ENCODE results near the gene MAL.

Gene MAL

DNA sequence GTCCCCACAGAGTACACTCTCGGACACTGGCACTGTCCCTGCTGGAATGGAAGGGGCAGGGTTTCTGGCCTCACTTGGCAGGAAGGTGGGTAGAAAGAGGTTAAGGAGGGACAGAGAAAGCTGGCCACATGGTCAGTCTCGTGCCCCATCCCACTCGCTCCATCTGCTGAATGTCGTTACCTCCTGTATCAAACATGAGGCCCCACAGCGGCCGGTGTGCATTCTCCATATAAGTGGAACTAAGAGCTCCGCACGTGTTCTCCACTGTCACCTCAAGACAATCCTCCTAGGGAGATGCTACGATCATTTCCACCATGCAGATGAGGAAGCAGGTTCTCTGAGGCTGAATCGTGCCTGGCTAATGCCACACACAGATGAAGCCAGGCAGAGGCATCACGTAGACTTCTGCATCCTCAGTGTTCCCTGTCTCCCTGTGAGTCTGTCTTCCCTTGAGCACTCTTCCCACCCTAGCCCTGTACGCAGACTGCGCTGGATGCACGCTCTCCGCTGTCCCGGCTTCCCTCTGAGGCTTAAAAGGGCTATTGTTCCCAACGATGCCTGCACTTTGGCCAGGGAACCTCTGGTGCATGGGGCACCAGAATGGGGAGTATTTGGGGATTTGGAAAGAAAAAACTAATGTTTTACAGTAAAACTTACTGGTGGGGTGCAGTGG lies 35.1 kb downstream of the MAL start:
- in situ Hi-C loops (cut with MboI; ENCODE audit: low sequenced_read_pairs) = no loop called here

GRCh38 chr2:95061119-95061512 lies 35.6 kb downstream of the MAL start:
- in situ Hi-C loops (cut with MboI; ENCODE audit: low sequenced_read_pairs) = no loop called here

GRCh38 chr2:95061601-95062183 lies 36.2 kb downstream of the MAL start:
- in situ Hi-C loops (cut with MboI; ENCODE audit: low sequenced_read_pairs) = no loop called here

DNA sequence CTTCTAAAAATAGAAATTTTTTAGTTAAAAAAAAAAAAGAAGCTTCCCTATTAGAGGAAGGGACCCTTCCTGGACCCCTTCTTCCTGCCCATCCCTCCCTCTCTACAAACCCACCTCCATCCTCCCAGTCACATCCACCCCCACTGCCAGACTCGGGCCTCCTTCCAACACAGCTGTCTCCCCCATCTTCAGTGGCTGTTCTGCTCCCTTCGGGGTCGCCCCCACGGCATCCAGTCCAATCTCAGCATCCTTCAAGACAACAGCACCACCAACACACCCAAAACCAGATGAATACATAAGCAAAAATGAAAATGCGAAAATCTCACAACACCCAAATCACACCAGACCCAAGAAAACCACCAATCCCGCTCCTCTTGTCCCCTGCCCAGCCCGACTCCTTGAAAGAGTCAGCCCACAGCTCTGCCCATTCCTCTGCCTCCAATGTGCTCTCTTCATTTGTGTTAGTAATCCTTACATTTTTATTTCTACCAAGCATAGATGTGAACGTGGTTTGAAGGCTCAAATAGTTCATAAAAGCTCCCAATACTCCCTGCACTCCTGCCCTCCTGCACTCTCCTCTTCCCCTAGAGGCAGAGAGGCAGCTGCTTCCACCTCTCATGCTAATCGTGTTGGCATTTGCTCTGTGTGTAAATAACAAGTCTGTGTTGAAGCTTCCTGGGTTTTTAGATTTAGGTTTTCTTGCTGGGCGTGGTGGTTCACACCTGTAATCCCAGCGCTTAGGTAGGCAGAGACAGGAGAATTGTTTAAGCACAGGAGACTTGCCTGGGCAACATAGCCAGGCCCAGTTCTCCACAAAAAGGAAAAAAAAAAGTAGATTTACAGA lies 37.0 kb downstream of the MAL start:
- in situ Hi-C loops (cut with MboI; ENCODE audit: low sequenced_read_pairs) = no loop called here

DNA sequence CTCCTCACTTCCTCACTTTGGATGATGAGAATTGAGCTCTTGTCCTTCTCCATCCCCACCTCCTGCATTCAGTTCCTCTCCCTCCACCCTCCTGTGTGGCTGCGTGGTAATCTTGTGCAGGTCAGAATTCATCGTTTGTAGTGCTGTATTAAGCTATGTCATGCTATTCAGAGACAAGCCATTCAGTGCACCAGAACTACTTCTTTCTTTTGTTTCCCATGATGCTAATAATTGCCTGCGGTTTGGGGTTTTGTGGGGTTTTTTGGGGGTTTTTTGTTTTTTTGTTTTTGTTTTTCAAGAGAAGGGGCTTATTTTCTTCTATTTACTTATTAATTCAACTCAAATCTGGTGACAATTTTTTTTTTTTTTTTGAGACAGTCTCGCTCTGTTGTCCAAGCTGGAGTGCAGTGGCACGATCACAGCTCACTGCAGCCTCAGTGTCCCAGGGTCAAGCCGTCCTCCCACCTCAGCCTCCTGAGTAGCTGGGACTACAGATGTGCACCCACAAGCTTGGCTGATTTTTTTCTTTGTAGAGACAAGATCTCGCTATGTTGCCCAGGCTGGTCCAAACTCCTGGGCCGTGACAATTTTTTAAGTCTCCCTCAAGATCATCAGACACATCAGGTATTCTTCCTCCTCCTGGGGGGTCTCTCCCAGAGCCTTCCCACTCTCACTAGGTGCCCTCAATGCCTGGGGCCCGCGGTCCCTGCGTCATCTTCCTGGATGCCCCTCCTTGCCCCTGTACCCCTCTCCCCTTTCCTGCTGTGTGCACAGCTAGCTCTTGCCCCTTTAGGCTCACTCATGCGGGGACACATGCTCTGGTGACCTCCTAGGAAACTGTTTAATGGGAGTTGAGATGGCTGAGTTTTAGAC lies 37.8 kb downstream of the MAL start:
- in situ Hi-C loops (cut with MboI; ENCODE audit: low sequenced_read_pairs) = no loop called here

GRCh38 chr2:95068256-95068655 lies 42.7 kb downstream of the MAL start:
- in situ Hi-C loops (cut with MboI; ENCODE audit: low sequenced_read_pairs) = no loop called here

- in situ Hi-C loops (cut with MboI; ENCODE audit: low sequenced_read_pairs) = no loop called here
These were observed 44.0 kb downstream of the MAL start for GRCh38 chr2:95069465-95069864.

- in situ Hi-C loops (cut with MboI; ENCODE audit: low sequenced_read_pairs) = no loop called here
These were observed 46.3 kb downstream of the MAL start for GRCh38 chr2:95071856-95072255.

DNA sequence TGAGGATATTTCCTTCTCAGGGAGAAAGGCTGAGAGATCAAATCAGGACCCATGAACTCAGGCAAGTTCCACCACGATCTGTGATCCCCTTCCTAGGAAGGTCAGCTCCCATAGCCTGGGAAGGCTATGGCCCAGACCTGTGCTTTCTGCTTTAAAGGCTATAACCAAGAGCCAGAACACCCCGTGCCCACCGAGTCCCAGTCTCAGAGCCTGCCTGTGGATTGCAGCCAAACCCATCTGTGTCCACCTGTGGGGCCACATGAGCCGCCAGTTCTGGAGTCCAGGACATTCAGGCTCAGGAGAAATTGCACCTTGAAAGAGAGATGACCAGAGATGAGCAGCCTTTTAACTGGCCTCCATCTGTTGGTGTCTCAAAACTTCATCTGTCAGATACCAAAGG lies 46.9 kb downstream of the MAL start:
- in situ Hi-C loops (cut with MboI; ENCODE audit: low sequenced_read_pairs) = no loop called here

- in situ Hi-C loops (cut with MboI; ENCODE audit: low sequenced_read_pairs) = no loop called here
These were observed 48.6 kb downstream of the MAL start for GRCh38 chr2:95073856-95074662.

GRCh38 chr2:95074663-95075439 lies 49.3 kb downstream of the MAL start:
- in situ Hi-C loops (cut with MboI; ENCODE audit: low sequenced_read_pairs) = no loop called here

DNA sequence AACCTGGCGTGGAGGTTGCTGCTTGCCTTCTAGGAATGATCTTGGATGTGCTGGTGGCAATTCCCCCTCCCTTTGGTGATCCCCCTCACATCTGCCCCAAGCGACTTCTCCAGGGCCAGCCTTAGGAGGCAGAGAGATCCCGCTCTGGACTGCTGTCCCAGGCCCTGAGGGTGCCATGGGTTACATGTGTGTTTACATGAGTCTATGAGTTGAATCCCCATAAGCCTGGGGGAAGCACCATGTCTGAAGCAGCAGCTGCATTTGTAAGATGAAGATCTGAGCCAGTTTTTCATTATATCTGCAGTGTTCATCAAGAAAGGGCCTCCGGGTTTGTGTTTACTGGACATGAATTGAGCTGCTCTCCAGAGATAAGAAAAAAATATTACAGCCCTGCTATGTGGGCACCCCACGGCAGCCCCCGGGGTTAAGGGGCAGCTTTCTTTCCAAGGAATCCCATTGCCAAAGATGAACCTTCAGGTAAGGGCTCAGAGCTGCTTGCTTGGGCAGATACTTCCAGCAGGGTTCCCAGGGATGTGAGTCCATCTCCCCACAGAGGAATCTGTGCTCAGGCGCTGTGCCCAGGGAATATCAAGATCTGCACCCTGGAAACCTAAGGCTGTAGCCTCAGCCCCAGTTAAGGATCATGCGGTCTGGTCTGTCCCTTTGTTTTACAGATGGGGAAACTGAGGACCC lies 50.1 kb downstream of the MAL start:
- in situ Hi-C loops (cut with MboI; ENCODE audit: low sequenced_read_pairs) = no loop called here

- in situ Hi-C loops (cut with MboI; ENCODE audit: low sequenced_read_pairs) = no loop called here
These were observed 51.4 kb downstream of the MAL start for GRCh38 chr2:95076705-95077529.

DNA sequence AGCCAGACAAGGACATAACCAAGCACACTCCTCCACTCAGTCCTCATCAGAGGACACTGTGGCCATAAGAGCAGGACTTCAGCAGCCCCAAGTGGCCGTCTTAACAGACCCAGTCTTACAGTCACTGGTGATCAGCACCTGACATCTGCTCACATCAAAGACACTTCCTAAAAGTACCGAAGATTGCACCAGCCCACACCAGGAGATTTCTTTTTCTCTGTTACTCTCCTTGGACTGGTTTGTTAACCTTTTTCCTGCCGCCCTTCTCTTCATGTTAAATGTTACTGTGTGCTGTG lies 52.0 kb downstream of the MAL start:
- in situ Hi-C loops (cut with MboI; ENCODE audit: low sequenced_read_pairs) = no loop called here

DNA sequence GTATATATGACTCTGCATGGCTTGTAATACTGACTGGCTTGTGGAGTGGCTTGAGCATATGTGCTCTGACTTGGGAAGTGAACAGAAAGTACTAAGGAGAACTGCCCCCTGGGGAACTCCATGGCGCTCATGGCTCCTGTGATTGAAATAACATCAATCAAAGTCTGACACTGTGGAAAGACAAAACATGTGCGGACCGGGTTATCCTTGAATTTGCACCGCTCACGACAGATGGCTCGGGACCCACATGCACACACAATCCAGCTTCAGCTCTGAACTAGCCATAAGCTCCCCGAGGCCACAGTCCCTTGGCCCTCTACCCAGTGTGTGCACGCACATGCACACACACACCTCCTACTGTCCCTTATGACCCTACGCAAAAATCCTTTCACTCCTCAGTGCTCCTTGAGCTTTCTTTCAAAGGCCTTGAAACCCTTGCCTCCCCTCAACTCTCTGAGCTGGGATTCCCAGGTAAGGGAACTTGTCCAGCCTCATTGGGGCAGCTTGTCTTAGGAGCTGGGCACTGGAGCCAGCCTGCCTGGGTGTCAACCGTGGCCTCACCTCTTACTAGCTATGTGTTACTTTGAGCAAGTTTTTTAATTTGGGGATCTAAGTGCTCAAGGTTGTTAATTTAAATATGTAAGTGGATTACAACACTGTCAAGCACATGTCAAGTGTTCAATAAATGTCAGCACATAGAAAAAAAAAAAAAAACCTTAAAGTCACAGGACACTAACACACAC lies 52.5 kb downstream of the MAL start:
- in situ Hi-C loops (cut with MboI; ENCODE audit: low sequenced_read_pairs) = no loop called here

GRCh38 chr2:95079199-95079683 lies 53.7 kb downstream of the MAL start:
- in situ Hi-C loops (cut with MboI; ENCODE audit: low sequenced_read_pairs) = no loop called here

DNA sequence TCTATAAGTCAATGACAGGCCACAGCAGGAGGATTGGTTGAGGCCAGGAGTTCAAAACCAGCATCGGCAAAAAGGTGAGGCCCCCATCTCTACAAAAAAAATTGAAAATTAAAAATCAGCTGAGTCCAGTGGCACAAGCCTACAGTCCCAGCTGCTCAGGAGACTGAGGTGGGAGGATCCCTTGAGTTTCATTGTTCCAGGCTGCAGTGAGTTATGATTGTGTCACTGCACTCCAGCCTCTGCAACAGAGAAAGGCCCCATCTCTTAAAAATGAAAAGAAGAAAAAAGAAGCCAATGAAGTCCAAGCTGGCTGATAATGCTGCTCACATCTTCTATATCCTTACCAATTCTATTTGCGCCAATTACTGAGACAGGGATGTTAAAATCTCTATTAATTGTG lies 57.0 kb downstream of the MAL start:
- in situ Hi-C loops (cut with MboI; ENCODE audit: low sequenced_read_pairs) = no loop called here
